Prostate gland (tissue), 2 donors: ENCODE measurements around the gene RNF14. TPM values are rescaled to one million over a fixed set of nuclear protein-coding genes. Genes with fewer than 3 reads are reported as not detected.
A peak's percentile ranks its signal among the peaks of the same experiment; 100 is the strongest.

Source experiments
- DNase-seq: peaks from one replicate; pipeline ENCODE4 v3.0.0-alpha.2; 2019; ENCODE audit warnings: low spot score
- H3K27ac ChIP-seq, 2 donors: fragments of 200-600 bp; sonication (generic); 2 replicates each; pipeline ENCODE4 v1.5.1; 2017 to 2019
- H3K27me3 ChIP-seq: fragments of 200-600 bp; sonication (generic); replicated peaks from 2 replicates; pipeline ENCODE4 v1.5.1; 2019; ENCODE audit not compliant: insufficient read depth
- H3K36me3 ChIP-seq, 2 donors: fragments of 200-600 bp; sonication (generic); 1 replicate in 1 of 2; 2 replicates in 1 of 2; pipeline versions ENCODE4 v1.5.1 to v1.8.1; 2017 to 2019
- H3K4me1 ChIP-seq: fragments of 200-600 bp; sonication (generic); replicated peaks from 2 replicates; pipeline ENCODE4 v1.5.1; 2019
- H3K4me3 ChIP-seq, 2 donors: fragments of 200-600 bp; sonication (generic); 2 replicates each; pipeline ENCODE4 v1.5.1; 2017 to 2019
- H3K9me3 ChIP-seq: fragments of 200-600 bp; sonication (generic); 2 replicates; pipeline ENCODE4 v1.5.1; 2017
- POLR2A ChIP-seq: fragments of 450-650 bp; IDR thresholded peaks from one replicate; pipeline ENCODE4 v1.6.1; 2016; ENCODE audit warnings: antibody characterized with exemption, mild to moderate bottlenecking
- POLR2AphosphoS5 ChIP-seq: sonication (generic); formaldehyde crosslinking; IDR thresholded peaks from one replicate; pipeline ENCODE4 v1.6.1; 2017; ENCODE audit warnings: antibody characterized with exemption
- WGBS: methylation state at CpG from one replicate; pipeline ENCODE4 v1.1.5; 2018; 5-methylcytosine and 5-hydroxymethylcytosine counted together
- intact Hi-C: fragments of 100-400 bp; cut with DNase I; formaldehyde crosslinking; loops from one replicate; pipeline ENCODE4 v1.14.2; 2022
- total RNA-seq, 2 donors: library from RNA; depleted of rRNA; stranded (reverse); fragments of >200 nt; gene quantifications; one replicate each; pipeline ENCODE4 v1.1.0, GENCODE V29; 2016
- TF ChIP-seq, protein P1 (sequence below), 4 experiments: fragments of 200-600 bp in 2 of 4; fragments of 450-650 bp in 2 of 4; sonication (generic) in 2 of 4; IDR thresholded peaks; 1 replicate in 3 of 4; 2 replicates in 1 of 4; pipeline ENCODE4 v1.5.1; 2016 to 2019; ENCODE audit warnings: antibody characterized with exemption in 4 of 4, mild to moderate bottlenecking in 2 of 4, moderate library complexity in 2 of 4

Gene RNF14
- total RNA-seq, 2 donors from 2014 or later, result 40.8 to 66.9 TPM

DNA sequence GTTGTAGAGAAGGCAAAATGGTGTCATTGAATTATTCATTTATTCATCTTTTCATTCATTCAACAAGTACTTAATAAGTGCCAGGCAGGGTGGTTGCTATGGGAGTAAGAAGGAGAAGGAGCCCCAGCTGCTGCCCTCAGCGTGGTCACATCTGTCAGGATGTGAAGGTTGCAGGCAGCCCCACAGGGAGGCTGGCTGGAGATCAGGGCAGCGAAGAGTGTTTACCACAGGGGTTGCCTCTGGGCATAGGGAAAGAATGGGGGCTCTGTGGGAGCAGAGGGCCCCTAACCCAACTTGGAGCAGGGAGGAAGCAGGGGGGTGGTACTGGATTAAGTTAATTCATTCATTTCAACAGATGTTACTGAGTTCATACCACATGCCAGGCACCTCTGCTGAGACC, 16.9 kb upstream of the RNF14 start:
- TF ChIP-seq POLR2A, result no peak

DNA sequence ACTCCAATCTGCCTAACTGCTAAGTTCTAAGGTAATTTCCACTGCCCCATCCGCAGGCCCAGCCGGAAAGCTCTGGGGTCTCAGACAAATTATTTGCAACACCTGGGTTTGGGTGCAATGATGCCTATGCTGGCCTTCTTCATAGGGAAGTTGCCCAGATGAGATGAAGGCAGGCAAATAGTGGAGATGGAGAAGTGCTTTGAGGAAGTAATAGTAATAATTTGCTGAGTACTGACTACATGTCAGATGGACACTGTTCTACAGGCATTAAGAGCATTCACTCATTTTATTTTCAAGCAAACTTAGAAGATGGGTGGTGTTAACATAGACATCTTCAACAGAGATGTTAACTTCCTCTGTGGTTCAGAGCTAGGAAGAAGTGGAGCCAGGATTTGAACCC, 14.7 kb upstream of the RNF14 start:
- no peak for TF ChIP-seq POLR2A
- TF ChIP-seq, protein P1, sequence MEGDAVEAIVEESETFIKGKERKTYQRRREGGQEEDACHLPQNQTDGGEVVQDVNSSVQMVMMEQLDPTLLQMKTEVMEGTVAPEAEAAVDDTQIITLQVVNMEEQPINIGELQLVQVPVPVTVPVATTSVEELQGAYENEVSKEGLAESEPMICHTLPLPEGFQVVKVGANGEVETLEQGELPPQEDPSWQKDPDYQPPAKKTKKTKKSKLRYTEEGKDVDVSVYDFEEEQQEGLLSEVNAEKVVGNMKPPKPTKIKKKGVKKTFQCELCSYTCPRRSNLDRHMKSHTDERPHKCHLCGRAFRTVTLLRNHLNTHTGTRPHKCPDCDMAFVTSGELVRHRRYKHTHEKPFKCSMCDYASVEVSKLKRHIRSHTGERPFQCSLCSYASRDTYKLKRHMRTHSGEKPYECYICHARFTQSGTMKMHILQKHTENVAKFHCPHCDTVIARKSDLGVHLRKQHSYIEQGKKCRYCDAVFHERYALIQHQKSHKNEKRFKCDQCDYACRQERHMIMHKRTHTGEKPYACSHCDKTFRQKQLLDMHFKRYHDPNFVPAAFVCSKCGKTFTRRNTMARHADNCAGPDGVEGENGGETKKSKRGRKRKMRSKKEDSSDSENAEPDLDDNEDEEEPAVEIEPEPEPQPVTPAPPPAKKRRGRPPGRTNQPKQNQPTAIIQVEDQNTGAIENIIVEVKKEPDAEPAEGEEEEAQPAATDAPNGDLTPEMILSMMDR (IDR thresholded peaks at IDR 0.05), result no peak
- intact Hi-C loops, result no loop called here
- Histone ChIP-seq H3K27ac (no peak overlapping the region), H3K4me3 (no peak overlapping the region), H3K27me3 (no peaks in the 10 kb centered on the region), H3K36me3 (no peaks in the 10 kb centered on the region), H3K4me1 (no peaks in the 10 kb centered on the region), H3K9me3 (no peaks in the 10 kb centered on the region)
- 93% methylated on average over 2 of the region's 2 CpGs for WGBS
- no peak for DNase-seq

More for the DNA sequence above, 16.9 kb upstream of the RNF14 start:
- no peaks in the 10 kb centered on the region for H3K9me3 ChIP-seq
- no peak overlapping the region for H3K4me3 ChIP-seq
- H3K4me1 ChIP-seq, result no peaks in the 10 kb centered on the region
- no peak overlapping the region for H3K27ac ChIP-seq
- H3K36me3 ChIP-seq, result no peaks in the 10 kb centered on the region
- intact Hi-C loops, result no loop called here
- no peak for DNase-seq
- 79% methylated on average over 2 of the region's 2 CpGs for WGBS
- no peaks in the 10 kb centered on the region for H3K27me3 ChIP-seq

DNA sequence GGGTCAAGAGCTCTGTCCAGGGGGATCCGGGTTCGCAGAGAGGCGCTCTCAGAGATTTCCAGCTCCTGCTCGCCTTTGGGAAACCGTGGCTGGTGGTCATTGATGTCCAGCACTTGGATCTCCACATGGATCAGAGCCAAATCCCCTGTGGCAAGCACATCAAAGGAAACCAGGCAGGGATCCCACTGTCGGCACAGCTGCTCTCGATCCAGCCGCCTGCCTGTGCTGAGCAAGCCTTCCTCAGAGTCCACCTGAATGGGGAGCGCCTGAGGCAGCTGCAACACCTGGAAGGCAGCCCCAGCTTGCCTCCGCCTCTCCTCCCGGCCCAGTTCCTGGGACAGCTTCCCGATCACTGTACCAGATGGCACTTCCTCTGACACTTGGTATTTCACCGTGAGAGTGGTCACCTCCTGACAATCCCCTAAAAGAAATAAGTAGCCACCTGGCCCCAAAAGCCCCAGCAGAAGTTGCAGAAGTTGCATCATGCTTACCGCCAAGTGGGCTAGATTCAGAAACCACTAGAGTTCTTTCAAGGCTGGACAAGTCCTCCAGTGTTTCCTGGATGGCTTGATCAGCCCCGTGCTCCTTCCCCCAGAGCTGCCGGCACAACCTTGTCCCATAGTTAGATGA, 11.4 kb upstream of the RNF14 start:
- Histone ChIP-seq H3K27me3 (no peaks in the 10 kb centered on the region), H3K27ac (no peak overlapping the region), H3K36me3 (no peaks in the 10 kb centered on the region), H3K4me1 (no peaks in the 10 kb centered on the region), H3K4me3 (no peak overlapping the region), H3K9me3 (no peaks in the 10 kb centered on the region)
- TF ChIP-seq POLR2AphosphoS5 (no peak), POLR2A (no peak)
- TF ChIP-seq, protein P1 (IDR thresholded peaks at IDR 0.05), result no peak
- intact Hi-C loops, result no loop called here
- 66% methylated on average over 16 of the region's 16 CpGs for WGBS
- DNase-seq, result no peak

DNA sequence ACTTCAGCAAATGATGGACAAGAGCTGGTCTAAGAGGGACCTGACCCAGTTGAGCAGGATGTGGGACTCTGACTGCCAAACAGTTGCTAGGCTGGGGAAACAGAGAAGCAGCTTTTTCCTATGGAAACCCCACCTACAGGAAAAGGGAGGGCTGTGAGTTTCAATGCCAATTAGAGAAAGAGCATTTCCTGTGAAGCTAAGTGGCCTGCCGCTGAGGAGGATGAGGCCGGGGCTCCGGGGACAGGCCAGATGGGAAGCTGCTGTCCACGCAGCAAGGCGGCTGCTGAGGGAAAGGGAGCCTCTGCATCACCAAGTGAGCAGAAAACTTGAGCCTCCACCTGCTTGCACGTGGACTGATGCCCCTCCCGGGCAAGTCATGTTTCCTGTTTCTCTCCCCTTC, 10.8 kb upstream of the RNF14 start, which contains the start of gene PCDH12:
TSS of gene PCDH12 (minus strand) at position 90 of the 400 bp plus-strand sequence. CDS start 351 bp downstream, outside the sequence.
- Histone ChIP-seq H3K9me3 (no peaks in the 10 kb centered on the region), H3K4me1 (no peaks in the 10 kb centered on the region), H3K27ac (no peak within 1 kb of the TSS), H3K36me3 (no peaks in the 10 kb centered on the region), H3K27me3 (no peaks in the 10 kb centered on the region), H3K4me3 (no peak within 1 kb of the TSS)
- DNase-seq, result no peak
- TF ChIP-seq, protein P1 (IDR thresholded peaks at IDR 0.05), result no peak
- TF ChIP-seq POLR2A (no peak), POLR2AphosphoS5 (no peak)
- intact Hi-C loops, result no loop called here
- 34% methylated on average over 7 of the region's 7 CpGs for WGBS

DNA sequence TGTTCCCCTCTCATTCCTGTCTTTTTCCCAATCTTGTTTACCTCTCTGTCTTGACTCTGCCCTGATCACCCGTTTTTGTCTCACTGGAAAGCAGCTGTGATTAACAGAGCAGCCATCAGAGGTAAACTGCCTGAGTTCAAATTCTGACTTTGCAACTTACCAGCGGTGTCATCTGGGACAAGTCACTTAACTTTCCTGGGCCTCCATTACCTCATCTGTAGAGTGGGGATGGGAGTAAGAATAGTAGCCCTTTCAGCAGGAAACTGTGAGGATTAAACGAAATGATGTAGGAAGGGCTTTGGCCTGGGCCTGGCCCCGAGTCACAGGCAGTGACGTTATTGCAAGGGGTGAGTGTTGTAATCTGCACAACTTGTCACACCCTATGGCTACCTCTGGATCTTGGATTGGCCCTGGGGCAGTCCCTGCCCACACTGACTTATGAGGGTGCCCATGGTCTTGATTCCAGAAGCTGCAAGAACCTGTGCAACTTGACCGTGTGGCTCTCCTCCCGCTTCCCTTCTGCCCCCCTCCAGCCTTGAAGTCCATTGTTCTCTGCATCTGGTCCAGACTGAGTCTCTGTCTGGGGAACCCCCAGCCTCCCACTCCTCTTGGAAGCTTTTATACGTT, 10.2 kb upstream of the RNF14 start:
- Histone ChIP-seq H3K36me3 (no peaks in the 10 kb centered on the region), H3K27ac (no peak overlapping the region), H3K4me3 (no peak overlapping the region), H3K27me3 (no peaks in the 10 kb centered on the region), H3K4me1 (no peaks in the 10 kb centered on the region), H3K9me3 (no peaks in the 10 kb centered on the region)
- no peak for DNase-seq
- no peak for TF ChIP-seq POLR2A
- 72% methylated on average over 8 of the region's 8 CpGs for WGBS
- intact Hi-C loops, result no loop called here

DNA sequence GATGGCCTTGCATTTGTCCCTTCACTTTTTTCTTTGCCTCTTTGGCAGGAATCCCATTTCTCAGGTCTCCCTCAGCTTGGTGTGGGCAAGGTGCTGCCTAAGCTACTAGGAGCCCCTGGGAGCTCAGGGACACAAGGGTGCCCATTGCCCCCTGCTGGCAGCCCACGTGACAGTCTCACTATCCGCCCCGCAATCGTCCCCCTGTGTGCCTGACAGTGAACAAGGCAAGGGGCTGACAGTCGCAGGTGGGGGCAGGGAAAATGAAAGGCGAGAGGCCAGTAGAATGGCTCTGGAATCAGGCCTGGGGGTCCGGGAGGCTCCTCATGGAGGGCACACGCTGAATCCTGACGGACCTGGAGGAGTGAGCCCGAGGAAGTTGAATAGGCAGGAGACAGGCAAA, 8.9 kb upstream of the RNF14 start:
- intact Hi-C loops, result loop anchor here (2.0 to 10.0 kb wide), 3 partner anchors 55 to 267 kb away; partner anchors contain the start of genes GNPDA1 and PCDH1
- H3K27ac ChIP-seq, result no peak overlapping the region
- 56% methylated on average over 10 of the region's 10 CpGs for WGBS

More for the DNA sequence above, 8.9 kb upstream of the RNF14 start:
- Histone ChIP-seq H3K4me1 (no peaks in the 10 kb centered on the region), H3K36me3 (no peaks in the 10 kb centered on the region), H3K27me3 (no peaks in the 10 kb centered on the region), H3K9me3 (no peaks in the 10 kb centered on the region), H3K4me3 (no peak overlapping the region)
- DNase-seq, result no peak
- TF ChIP-seq, protein P1 (IDR thresholded peaks at IDR 0.05), result peak in 1 of 4 experiments; percentile 7
- no peak for TF ChIP-seq POLR2AphosphoS5
